Measurements from ENCODE around the gene GHRH. TPM values are rescaled to one million over a fixed set of nuclear protein-coding genes. Genes with fewer than 3 reads are reported as not detected.

GHRH gene
- total RNA-seq, 1 experiment from 2014 or later = not detected

DNA sequence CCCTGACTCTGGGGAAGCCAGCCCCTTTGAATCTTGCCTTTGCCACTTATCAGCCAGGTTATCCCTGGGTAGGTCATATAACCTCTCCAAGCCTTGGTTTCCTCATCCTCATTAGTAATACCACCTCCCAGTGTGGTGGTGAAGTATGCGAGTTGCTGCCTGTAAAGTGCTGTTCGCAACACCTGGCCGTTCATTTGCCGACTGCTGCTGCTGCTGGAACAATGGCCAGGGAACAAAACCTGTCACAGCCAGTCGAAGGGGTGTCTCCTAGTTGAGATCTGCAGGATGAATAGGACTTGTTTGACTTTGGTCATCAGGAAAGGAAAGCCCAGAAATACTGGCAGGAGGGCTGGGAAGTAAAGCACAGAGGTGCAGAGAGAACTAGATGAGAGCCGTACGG, 34.0 kb upstream of the GHRH start:
- H4K20me1 ChIP-seq (ENCODE audit: control insufficient read depth, insufficient read depth, insufficient read length) = peaks cover 2% of the 10 kb centered on the region
- no peak overlapping the region for H3K23ac ChIP-seq (ENCODE audit: insufficient read length, low read depth, low read length)
- H3K9ac ChIP-seq (ENCODE audit: extremely low read depth, insufficient read length, low read length) = no peak overlapping the region
- no CpG with 5 or more reads among the region's 7 CpGs for WGBS (ENCODE audit: extremely low coverage, insufficient read length, low lambda C conversion rate)
- TF ChIP-seq, protein P1, sequence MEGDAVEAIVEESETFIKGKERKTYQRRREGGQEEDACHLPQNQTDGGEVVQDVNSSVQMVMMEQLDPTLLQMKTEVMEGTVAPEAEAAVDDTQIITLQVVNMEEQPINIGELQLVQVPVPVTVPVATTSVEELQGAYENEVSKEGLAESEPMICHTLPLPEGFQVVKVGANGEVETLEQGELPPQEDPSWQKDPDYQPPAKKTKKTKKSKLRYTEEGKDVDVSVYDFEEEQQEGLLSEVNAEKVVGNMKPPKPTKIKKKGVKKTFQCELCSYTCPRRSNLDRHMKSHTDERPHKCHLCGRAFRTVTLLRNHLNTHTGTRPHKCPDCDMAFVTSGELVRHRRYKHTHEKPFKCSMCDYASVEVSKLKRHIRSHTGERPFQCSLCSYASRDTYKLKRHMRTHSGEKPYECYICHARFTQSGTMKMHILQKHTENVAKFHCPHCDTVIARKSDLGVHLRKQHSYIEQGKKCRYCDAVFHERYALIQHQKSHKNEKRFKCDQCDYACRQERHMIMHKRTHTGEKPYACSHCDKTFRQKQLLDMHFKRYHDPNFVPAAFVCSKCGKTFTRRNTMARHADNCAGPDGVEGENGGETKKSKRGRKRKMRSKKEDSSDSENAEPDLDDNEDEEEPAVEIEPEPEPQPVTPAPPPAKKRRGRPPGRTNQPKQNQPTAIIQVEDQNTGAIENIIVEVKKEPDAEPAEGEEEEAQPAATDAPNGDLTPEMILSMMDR (conservative IDR thresholded peaks at IDR 0.05) = no peak
- H3K9me3 ChIP-seq (ENCODE audit: control insufficient read depth, low read depth, low read length) = no peaks in the 10 kb centered on the region
- H3K4me2 ChIP-seq (ENCODE audit: insufficient read depth, insufficient read length, low read length) = no peak overlapping the region
- H3K27me3 Mint-ChIP-seq (ENCODE audit: low read depth) = no peaks in the 10 kb centered on the region
- H3K36me3 Mint-ChIP-seq (ENCODE audit: insufficient read depth in 1 of 3, low read depth in 3 of 3) = peaks cover 29 to 48% (median 34%) of the 10 kb centered on the region in 3 experiments
- H3K27ac Mint-ChIP-seq = peak overlapping the region; percentile 59 to 82 (median 81); a peak in 5 of 7 replicates
- no peak overlapping the region for H3K27ac ChIP-seq (ENCODE audit: insufficient read length, low read depth, low read length)
- H4K5ac ChIP-seq (ENCODE audit: insufficient read length, low read depth, low read length) = no peak overlapping the region
- H3K4ac ChIP-seq (ENCODE audit: low read depth, low read length) = no peak overlapping the region
- H3K56ac ChIP-seq (ENCODE audit: insufficient read length, low read depth, low read length) = no peak overlapping the region
- H2BK5ac ChIP-seq (ENCODE audit: insufficient read length, low read length) = no peak overlapping the region
- H4K91ac ChIP-seq (ENCODE audit: insufficient read length, low read depth, low read length) = no peak overlapping the region
- no peak overlapping the region for H2BK15ac ChIP-seq (ENCODE audit: low read depth, low read length)
- no peaks in the 10 kb centered on the region for H3K4me1 ChIP-seq (ENCODE audit: insufficient read depth, low read length)
- H3T11ph ChIP-seq (ENCODE audit: low read length) = no peak overlapping the region
- peaks cover 17 to 23% of the 10 kb centered on the region in 2 experiments for H3K4me1 Mint-ChIP-seq
- H3K14ac ChIP-seq (ENCODE audit: insufficient read depth, low read length) = no peak overlapping the region
- no peak overlapping the region for H2BK12ac ChIP-seq (ENCODE audit: insufficient read length, low read depth, low read length)
- H2BK120ac ChIP-seq (ENCODE audit: low read depth, low read length, poor library complexity, severe bottlenecking) = no peak overlapping the region
- peaks cover 13 to 17% of the 10 kb centered on the region in 2 experiments for H3K9me3 Mint-ChIP-seq
- no peak overlapping the region for H4K8ac ChIP-seq (replicated peaks; ENCODE audit: insufficient read length, low read depth, low read length)
- no peak for DNase-seq
- H2AK5ac ChIP-seq (ENCODE audit: insufficient read length, low read length) = no peak overlapping the region
- H2BK20ac ChIP-seq (ENCODE audit: low read depth, low read length, poor library complexity, severe bottlenecking) = no peak overlapping the region
- H3K79me2 ChIP-seq (ENCODE audit: insufficient read depth, low read length) = no peaks in the 10 kb centered on the region; the same call in 1 of the 2 replicates
- H3K27me3 ChIP-seq (ENCODE audit: insufficient read depth, low read length) = no peaks in the 10 kb centered on the region
- H3K4me3 Mint-ChIP-seq = no peak overlapping the region
- no peaks in the 10 kb centered on the region for H3K23me2 ChIP-seq (ENCODE audit: insufficient read length, low read depth, low read length, poor library complexity, severe bottlenecking)
- peaks cover 8% of the 10 kb centered on the region for H3K79me1 ChIP-seq (ENCODE audit: insufficient read depth, low read depth, low read length, poor library complexity, severe bottlenecking)
- H2AFZ ChIP-seq (ENCODE audit: low read length) = no peak overlapping the region
- H3K18ac ChIP-seq (ENCODE audit: insufficient read length, low read depth, low read length) = no peak overlapping the region
